GM19099 (cell line): ENCODE results near the gene CD226.

Experiments used
- POLR2A ChIP-seq: IDR thresholded peaks from 3 replicates; pipeline ENCODE4 v1.6.1; 2011; ENCODE audit warnings: low read depth; ENCODE audit not compliant: insufficient read length; ENCODE audit errors: extremely low read depth

Gene CD226

GRCh38 chr18:69947361-69948133 lies at the start of gene CD226:
TSS of gene CD226 (minus strand) at chr18:69947873. CDS start at chr18:69947406, 467 bp downstream.
- peak; percentile 45 for TF ChIP-seq POLR2A

GRCh38 chr18:69996951-69997798 lies 49.5 kb upstream of the CD226 start:
- no peak for TF ChIP-seq POLR2A

- TF ChIP-seq POLR2A, result no peak
Observed at GRCh38 chr18:69996417-69996816, 48.7 kb upstream of the CD226 start.

DNA sequence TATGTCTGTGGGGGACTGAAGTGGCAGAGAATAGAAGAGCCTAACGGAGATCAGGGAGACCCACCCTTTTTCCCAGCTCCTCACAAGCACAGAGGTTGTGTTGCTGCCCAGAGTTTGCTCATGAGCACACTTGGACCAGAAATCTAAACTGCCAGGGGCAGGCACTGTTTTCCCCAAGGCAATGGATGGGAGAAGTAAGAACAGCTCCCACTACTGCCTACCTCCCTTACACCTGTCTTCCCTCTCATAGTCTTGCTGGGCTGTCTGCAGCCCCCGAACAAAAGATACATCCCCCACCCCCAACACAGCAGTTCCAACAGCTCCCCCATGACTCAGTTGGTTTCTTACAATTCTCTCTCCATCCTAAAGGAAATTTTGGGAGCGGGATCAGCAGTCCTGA lies 48.1 kb upstream of the CD226 start:
- no peak for TF ChIP-seq POLR2A

DNA sequence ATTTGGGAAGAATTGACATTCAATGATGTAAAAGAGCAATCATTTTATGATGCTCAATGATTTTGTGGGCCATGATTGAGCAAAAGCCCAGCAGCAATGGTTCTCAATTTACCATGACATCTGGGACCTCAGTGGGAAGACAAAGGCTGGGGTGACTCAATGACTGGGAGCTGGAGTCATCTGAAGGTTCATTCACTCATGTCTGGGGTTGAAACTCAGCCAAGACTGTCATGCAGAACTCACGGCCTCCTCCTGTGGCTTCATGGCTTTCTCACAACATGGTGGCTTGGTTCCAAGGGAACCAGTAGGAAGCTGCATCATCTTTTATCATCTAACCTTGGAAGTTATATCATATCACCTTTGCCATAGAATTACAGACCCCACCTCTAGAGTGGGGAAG lies 45.1 kb upstream of the CD226 start:
- no peak for TF ChIP-seq POLR2A

DNA sequence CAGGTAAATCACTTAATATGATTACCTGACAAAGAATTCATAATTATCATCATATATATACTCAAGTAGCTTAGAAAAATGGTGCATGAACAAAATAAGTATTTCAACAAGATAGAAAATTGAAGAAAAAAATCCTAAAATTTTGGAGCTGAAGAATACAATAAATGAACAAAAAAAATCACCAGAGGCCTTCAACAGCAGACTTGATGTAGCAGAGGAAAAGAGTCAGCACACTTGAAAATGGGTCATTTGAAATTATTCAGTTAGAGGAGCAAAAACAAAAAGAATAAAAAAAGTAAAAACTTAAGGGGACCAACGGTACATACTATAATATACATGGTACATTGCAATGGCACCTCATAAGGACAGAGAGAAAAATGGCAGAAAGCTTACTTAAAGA lies 40.2 kb upstream of the CD226 start:
- no peak for TF ChIP-seq POLR2A

GRCh38 chr18:69985239-69985638 lies 37.6 kb upstream of the CD226 start:
- no peak for TF ChIP-seq POLR2A

DNA sequence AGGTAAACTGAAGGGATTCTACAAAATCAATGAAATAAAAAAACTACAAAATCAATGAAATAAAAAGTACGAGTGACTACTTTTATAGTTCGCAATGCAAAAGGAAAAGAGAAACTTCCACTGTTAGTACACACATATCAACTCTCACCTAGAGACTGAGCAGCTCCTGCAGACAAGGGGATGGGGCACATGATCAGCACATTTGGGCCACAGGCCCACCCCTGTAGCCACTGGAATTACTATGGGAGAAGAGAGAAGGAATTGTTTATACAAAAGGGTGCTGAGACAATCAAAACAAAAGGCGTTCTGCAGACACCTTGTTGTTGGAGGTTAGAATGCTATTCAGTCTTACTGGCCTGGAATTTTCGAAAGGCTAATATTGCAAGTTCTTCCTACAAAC lies 34.7 kb upstream of the CD226 start:
- no peak for TF ChIP-seq POLR2A

GRCh38 chr18:69981948-69982347 lies 34.3 kb upstream of the CD226 start:
- no peak for TF ChIP-seq POLR2A

DNA sequence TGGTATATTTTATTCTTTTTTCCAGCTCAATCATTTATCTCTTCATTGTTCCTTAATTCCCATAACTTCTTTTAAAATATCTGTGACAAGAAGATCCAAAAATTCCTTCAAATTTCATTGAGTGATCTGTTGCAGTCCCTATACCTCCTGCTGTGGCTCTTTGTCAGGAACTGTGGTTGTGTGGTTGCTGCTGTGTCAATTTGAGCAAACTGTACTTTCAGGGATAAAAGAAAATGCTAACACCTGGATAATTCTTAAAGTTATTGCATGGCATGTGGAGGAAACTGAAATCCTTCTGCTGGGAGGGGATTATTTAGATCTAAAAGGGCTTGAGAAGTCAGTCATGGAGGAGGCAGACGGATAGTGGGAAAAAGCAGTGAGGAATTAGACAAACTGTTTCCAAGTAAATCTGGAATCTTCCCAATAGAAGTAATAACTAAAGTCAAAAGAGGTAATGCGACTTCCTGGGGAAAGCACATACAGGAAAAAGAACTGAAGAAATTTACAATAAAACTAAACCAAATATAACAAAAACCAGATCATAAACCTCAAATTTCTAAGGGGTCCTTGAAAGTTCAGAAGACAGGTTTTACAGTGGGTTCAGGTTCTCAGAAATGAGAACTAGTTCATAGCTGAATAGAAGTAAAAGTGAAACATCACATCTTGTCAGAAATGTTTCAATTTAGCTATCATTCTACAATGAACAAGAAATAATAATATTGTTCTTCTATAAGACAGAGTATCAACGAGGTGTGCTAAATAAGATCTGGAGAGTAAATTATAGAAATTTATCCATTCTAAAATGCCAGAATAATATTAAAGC lies 33.5 kb upstream of the CD226 start:
- TF ChIP-seq POLR2A, result no peak

DNA sequence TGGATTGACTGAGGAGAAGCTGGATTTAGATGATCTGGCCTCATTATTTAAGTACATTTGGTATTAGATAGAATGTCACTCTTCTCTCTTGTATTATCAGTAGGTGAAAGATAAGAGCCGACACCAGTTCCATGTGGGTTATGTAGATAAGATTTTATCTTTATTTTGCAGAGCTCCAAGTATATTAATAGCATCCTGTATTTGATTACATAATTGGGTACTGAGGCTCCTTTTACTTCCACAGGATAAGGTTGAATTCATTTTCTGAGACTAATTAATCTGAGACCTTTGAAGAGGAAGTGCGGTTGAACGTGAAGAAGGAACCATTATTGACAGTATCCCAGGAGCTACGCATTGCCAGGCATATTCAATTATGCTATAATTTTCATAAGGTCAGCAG lies 32.8 kb upstream of the CD226 start:
- no peak for TF ChIP-seq POLR2A

DNA sequence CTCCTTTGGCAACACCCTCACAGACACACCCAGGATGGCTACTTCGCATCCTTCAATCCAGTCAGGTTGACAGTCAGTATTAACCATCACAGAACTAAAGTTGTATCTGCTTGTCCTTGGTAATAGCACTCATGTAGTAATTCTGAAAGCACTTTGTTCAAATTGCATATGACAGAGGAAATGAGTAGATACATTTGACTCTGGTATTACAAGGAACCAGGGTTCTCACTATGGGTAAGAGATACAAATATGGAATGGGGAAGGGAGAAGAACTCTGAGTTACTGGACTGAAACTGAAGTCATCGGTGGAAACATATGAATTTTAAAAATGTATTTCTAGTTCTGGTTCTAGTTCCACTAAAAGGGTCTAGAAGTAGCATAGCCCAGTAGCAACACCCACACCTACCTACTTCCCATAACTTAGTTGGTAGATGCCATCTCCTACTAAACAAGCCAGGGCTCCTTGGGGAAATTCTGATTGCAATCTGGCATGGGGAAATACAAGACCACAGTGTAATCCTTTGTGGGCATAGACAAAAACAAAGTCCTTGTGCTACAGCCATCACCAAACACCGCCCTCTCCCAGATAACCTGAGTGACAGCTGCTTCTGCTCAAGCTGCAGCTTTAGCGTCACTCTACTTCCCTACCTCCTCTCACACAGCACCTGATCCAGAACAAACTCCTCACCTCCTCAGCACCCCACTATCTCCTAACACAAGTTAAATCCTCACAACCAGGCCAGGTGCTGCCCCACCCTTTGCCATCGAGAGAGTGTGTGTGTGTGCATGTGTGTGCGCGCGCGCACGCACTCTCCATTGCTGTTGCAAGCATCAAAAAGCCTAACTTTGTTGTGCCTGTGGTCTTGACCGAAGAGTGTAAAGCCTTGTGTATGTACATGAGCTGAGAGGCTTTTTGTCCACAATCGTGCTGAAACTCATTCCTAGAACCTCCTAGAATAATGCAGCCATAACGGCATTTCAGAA lies 31.4 kb upstream of the CD226 start:
- no peak for TF ChIP-seq POLR2A

- TF ChIP-seq POLR2A, result no peak
Observed at GRCh38 chr18:69974365-69974764, 26.7 kb upstream of the CD226 start.

- no peak for TF ChIP-seq POLR2A
Observed at GRCh38 chr18:69969491-69969890, 21.8 kb upstream of the CD226 start.
